K562 (cell line): ENCODE results near the gene GIGYF2. TPM values are rescaled to one million over a fixed set of nuclear protein-coding genes. Genes with fewer than 3 reads are reported as not detected.
A peak's percentile ranks its signal among the peaks of the same experiment; 100 is the strongest.

Source experiments
- ARID1B ChIP-seq: fragments of 450-650 bp; IDR thresholded peaks from 2 replicates; pipeline ENCODE4 v1.6.1; 2016; ENCODE audit warnings: antibody characterized with exemption, mild to moderate bottlenecking, inconsistent platforms
- CAMTA2 ChIP-seq: fragments of 250-450 bp; sonication (Bioruptor Pico); conservative IDR thresholded peaks from 2 replicates; pipeline ENCODE4 v1.5.1; 2022
- DDX20 ChIP-seq: fragments of 450-650 bp; IDR thresholded peaks from 2 replicates; pipeline ENCODE4 v1.6.1; 2016; ENCODE audit warnings: missing genetic modification characterization, low read depth, mild to moderate bottlenecking, missing compliant biosample characterization, moderate library complexity
- EP300 ChIP-seq: IDR thresholded peaks from 2 replicates; pipeline ENCODE4 v1.6.1; 2012; ENCODE audit warnings: low read length, improper control_type of control experiment
- ETV1 ChIP-seq: fragments of 450-650 bp; conservative IDR thresholded peaks from 2 replicates; pipeline ENCODE4 v1.6.1; 2016; ENCODE audit warnings: missing genetic modification characterization, control low read depth, low read depth, missing compliant biosample characterization
- FUS ChIP-seq: fragments of 200-400 bp; formaldehyde crosslinking; optimal IDR thresholded peaks from 2 replicates; pipeline ENCODE3; 2017; ENCODE audit warnings: low read depth, low read length
- JUND ChIP-seq, 2 experiments: IDR thresholded peaks; 2 replicates in 1 of 2; 3 replicates in 1 of 2; pipeline ENCODE4 v1.6.1; 2011; ENCODE audit warnings: borderline replicate concordance in 2 of 2, low read depth in 2 of 2, low read length in 2 of 2, improper control_type of control experiment in 1 of 2, missing biosample characterization in 1 of 2, missing genetic modification characterization in 1 of 2, missing genetic modification reagents in 1 of 2
- KHSRP ChIP-seq: fragments of 450-650 bp; IDR thresholded peaks from 2 replicates; pipeline ENCODE4 v1.6.1; 2017
- MAFF ChIP-seq: IDR thresholded peaks from 2 replicates; pipeline ENCODE4 v1.6.1; 2012; ENCODE audit warnings: low read length, improper control_type of control experiment
- NCOA4 ChIP-seq: fragments of 450-650 bp; IDR thresholded peaks from 2 replicates; pipeline ENCODE4 v1.6.1; 2018; ENCODE audit warnings: mild to moderate bottlenecking; ENCODE audit not compliant: partially characterized antibody
- POU5F1 ChIP-seq: fragments of 150-350 bp; IDR thresholded peaks from 2 replicates; pipeline ENCODE4 v1.6.1; 2014; ENCODE audit warnings: borderline replicate concordance, low read length, low read depth, mild to moderate bottlenecking; ENCODE audit not compliant: partially characterized antibody
- RNF2 ChIP-seq: sonication (generic); IDR thresholded peaks from 2 replicates; pipeline ENCODE4 v1.6.1; 2016
- SRSF9 ChIP-seq: fragments of 200-400 bp; formaldehyde crosslinking; IDR thresholded peaks from 2 replicates; pipeline ENCODE4 v1.6.1; 2017; ENCODE audit warnings: low read depth, low read length, borderline replicate concordance
- TAF15 ChIP-seq: fragments of 200-400 bp; formaldehyde crosslinking; IDR thresholded peaks from 2 replicates; pipeline ENCODE4 v1.6.1; 2017; ENCODE audit warnings: mild to moderate bottlenecking, low read depth, low read length, moderate library complexity
- TBP ChIP-seq: optimal IDR thresholded peaks from 2 replicates; pipeline ENCODE3; 2011; ENCODE audit warnings: low read depth, low read length, improper control_type of control experiment
- ZEB2 ChIP-seq: fragments of 450-650 bp; IDR thresholded peaks from 2 replicates; pipeline ENCODE4 v1.6.1; 2016
- ZNF197 ChIP-seq: fragments of 200-800 bp; sonication (Bioruptor generic); IDR thresholded peaks from 2 replicates; pipeline ENCODE4 v1.6.1; 2016; ENCODE audit warnings: low read depth, missing genetic modification characterization, missing compliant biosample characterization
- ZNF354B ChIP-seq: fragments of 250-450 bp; sonication (Bioruptor Pico); IDR thresholded peaks from 2 replicates; pipeline ENCODE4 v1.4.0; 2020
- ZNF695 ChIP-seq: fragments of 450-650 bp; formaldehyde crosslinking; IDR thresholded peaks from 2 replicates; pipeline ENCODE4 v1.4.0; 2020; ENCODE audit warnings: mild to moderate bottlenecking, moderate library complexity
- ZZZ3 ChIP-seq: fragments of 450-650 bp; IDR thresholded peaks from 2 replicates; pipeline ENCODE4 v1.6.1; 2016; ENCODE audit warnings: antibody characterized with exemption, mild to moderate bottlenecking, moderate library complexity
- polyA plus RNA-seq, 8 experiments: library from polyadenylated mRNA; depleted of rRNA in 4 of 8; stranded (reverse) in 5 of 8; unstranded in 3 of 8; fragments of >200 nt; fragmentation: Nextera tagmentation in 2 of 8; fragmentation: Illumina TruSeq in 1 of 8; extraction: Ambion mirVana in 2 of 8; extraction: Trizol in 1 of 8; gene quantifications; 2 replicates each; pipeline versions ENCODE4 v1.2.1 to v1.2.3, GENCODE V29; 2011 to 2014; ENCODE audit warnings: inconsistent platforms in 1 of 8, missing spikeins in 1 of 8
- total RNA-seq, 7 experiments: library from RNA; depleted of rRNA in 6 of 7; stranded (reverse); fragments of >200 nt in 6 of 7; fragmentation: Illumina TruSeq in 2 of 7; extraction: Trizol in 2 of 7; gene quantifications; 2 replicates each; pipeline versions ENCODE4 v1.2.1 to v1.2.3, GENCODE V29; 2011 to 2021; ENCODE audit warnings: low replicate concordance in 1 of 7
- TF ChIP-seq, protein P1 (sequence below): fragments of 450-650 bp; formaldehyde crosslinking; IDR thresholded peaks from 2 replicates; pipeline ENCODE4 v1.4.0; 2022; ENCODE audit warnings: missing genetic modification characterization
- TF ChIP-seq, protein P2 (sequence below), 2 experiments: IDR thresholded peaks; 2 replicates each; pipeline ENCODE4 v1.6.1; 2012; ENCODE audit warnings: improper control_type of control experiment in 2 of 2, low read depth in 2 of 2, low read length in 2 of 2, borderline replicate concordance in 1 of 2
- TF ChIP-seq, protein P3 (sequence below), 3 experiments: IDR thresholded peaks in 2 of 3; conservative IDR thresholded peaks in 1 of 3; 2 replicates each; pipeline ENCODE4 v1.5.1; 2011 to 2012; ENCODE audit warnings: low read length in 3 of 3, mild to moderate bottlenecking in 3 of 3, control low read depth in 2 of 3, improper control_type of control experiment in 1 of 3, inconsistent platforms in 1 of 3, low read depth in 1 of 3, mixed read lengths in 1 of 3, moderate library complexity in 1 of 3; ENCODE audit not compliant: insufficient read depth in 2 of 3
- TF ChIP-seq, protein P4 (sequence below): fragments of 450-650 bp; IDR thresholded peaks from 2 replicates; pipeline ENCODE4 v1.6.1; 2016

Gene GIGYF2
- total and polyA plus RNA-seq, 9 of the 15 experiments (the other 6 are each of a cell fraction or from before 2014, with no cell fraction given): 12.7 to 52.7 (median 34.9) TPM

DNA sequence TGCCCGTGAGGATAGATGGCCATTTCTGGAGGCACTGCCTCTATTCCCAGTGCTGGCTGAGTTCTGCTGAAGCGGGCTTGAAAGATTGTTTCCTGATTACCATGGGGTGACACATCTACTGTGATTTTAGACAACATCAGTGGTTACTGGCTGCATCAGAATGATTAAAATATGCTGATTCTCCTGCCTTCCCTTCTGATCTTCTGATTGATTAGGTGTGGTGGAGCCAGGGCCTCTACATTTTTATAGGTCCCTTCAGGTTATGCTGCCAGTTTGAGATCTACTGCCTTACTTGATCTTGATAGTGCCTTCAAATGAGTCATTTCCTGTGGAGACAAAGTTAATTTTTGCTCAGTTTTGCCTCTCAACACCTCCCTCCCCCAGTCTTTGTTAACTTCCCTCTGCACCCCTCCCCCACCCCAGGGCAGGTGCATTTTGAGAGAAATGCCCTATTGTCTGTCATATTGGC is 141.3 kb downstream of the GIGYF2 start (continued):
- TF ChIP-seq, protein P1, sequence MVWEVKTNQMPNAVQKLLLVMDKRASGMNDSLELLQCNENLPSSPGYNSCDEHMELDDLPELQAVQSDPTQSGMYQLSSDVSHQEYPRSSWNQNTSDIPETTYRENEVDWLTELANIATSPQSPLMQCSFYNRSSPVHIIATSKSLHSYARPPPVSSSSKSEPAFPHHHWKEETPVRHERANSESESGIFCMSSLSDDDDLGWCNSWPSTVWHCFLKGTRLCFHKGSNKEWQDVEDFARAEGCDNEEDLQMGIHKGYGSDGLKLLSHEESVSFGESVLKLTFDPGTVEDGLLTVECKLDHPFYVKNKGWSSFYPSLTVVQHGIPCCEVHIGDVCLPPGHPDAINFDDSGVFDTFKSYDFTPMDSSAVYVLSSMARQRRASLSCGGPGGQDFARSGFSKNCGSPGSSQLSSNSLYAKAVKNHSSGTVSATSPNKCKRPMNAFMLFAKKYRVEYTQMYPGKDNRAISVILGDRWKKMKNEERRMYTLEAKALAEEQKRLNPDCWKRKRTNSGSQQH (CRISPR knock-in tag): no peak
- no peak for TF ChIP-seq KHSRP
- no peak for TF ChIP-seq ZNF197 (CRISPR knock-in tag)
- TF ChIP-seq, protein P2, sequence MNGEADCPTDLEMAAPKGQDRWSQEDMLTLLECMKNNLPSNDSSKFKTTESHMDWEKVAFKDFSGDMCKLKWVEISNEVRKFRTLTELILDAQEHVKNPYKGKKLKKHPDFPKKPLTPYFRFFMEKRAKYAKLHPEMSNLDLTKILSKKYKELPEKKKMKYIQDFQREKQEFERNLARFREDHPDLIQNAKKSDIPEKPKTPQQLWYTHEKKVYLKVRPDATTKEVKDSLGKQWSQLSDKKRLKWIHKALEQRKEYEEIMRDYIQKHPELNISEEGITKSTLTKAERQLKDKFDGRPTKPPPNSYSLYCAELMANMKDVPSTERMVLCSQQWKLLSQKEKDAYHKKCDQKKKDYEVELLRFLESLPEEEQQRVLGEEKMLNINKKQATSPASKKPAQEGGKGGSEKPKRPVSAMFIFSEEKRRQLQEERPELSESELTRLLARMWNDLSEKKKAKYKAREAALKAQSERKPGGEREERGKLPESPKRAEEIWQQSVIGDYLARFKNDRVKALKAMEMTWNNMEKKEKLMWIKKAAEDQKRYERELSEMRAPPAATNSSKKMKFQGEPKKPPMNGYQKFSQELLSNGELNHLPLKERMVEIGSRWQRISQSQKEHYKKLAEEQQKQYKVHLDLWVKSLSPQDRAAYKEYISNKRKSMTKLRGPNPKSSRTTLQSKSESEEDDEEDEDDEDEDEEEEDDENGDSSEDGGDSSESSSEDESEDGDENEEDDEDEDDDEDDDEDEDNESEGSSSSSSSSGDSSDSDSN (IDR thresholded peaks at IDR 0.05; ENCODE audit: borderline replicate concordance in 1 of 2, low read depth in 2 of 2, low read length in 2 of 2): no peak
- no peak for TF ChIP-seq CAMTA2
- no peak for TF ChIP-seq ZZZ3
- peak; percentile 41; the same call in 1 of the 2 replicates for TF ChIP-seq RNF2
- TF ChIP-seq ZNF695 (CRISPR knock-in tag): no peak
- TF ChIP-seq DDX20 (tag): no peak
- peak; percentile 96 for TF ChIP-seq JUND (IDR thresholded peaks at IDR 0.05; ENCODE audit: borderline replicate concordance, low read depth, low read length)
- peak; percentile 92; the same call in 2 of the 3 replicates for TF ChIP-seq JUND (tag; IDR thresholded peaks at IDR 0.05; ENCODE audit: borderline replicate concordance, low read depth, low read length)
- no peak for TF ChIP-seq MAFF
- peak; percentile 48; the same call in 1 of the 2 replicates for TF ChIP-seq EP300
- TF ChIP-seq FUS: no peak
- no peak for TF ChIP-seq TAF15
- TF ChIP-seq ZEB2: no peak
- TF ChIP-seq ETV1 (tag): peak; percentile 74
- no peak for TF ChIP-seq ZNF354B (CRISPR knock-in tag)
- TF ChIP-seq, protein P3, sequence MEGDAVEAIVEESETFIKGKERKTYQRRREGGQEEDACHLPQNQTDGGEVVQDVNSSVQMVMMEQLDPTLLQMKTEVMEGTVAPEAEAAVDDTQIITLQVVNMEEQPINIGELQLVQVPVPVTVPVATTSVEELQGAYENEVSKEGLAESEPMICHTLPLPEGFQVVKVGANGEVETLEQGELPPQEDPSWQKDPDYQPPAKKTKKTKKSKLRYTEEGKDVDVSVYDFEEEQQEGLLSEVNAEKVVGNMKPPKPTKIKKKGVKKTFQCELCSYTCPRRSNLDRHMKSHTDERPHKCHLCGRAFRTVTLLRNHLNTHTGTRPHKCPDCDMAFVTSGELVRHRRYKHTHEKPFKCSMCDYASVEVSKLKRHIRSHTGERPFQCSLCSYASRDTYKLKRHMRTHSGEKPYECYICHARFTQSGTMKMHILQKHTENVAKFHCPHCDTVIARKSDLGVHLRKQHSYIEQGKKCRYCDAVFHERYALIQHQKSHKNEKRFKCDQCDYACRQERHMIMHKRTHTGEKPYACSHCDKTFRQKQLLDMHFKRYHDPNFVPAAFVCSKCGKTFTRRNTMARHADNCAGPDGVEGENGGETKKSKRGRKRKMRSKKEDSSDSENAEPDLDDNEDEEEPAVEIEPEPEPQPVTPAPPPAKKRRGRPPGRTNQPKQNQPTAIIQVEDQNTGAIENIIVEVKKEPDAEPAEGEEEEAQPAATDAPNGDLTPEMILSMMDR (IDR thresholded peaks at IDR 0.05 in 2 of 3, conservative IDR thresholded peaks at IDR 0.05 in 1 of 3; ENCODE audit: insufficient read depth in 2 of 3, low read depth in 1 of 3, low read length in 3 of 3): no peak
- no peak for TF ChIP-seq SRSF9
- peak; percentile 84 for TF ChIP-seq ARID1B
- TF ChIP-seq NCOA4: no peak
- TF ChIP-seq, protein P4, sequence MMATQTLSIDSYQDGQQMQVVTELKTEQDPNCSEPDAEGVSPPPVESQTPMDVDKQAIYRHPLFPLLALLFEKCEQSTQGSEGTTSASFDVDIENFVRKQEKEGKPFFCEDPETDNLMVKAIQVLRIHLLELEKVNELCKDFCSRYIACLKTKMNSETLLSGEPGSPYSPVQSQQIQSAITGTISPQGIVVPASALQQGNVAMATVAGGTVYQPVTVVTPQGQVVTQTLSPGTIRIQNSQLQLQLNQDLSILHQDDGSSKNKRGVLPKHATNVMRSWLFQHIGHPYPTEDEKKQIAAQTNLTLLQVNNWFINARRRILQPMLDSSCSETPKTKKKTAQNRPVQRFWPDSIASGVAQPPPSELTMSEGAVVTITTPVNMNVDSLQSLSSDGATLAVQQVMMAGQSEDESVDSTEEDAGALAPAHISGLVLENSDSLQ: peak; percentile 55; the same call in 1 of the 2 replicates
- TF ChIP-seq TBP: no peak
- TF ChIP-seq POU5F1: no peak
